Liver (tissue), 9 donors: ENCODE measurements around the gene TMEM108. TPM values are rescaled to one million over a fixed set of nuclear protein-coding genes. Genes with fewer than 3 reads are reported as not detected.

Source experiments
- DNase-seq: peaks from one replicate; pipeline ENCODE4 v3.0.0-alpha.2; 2017; ENCODE audit warnings: low spot score
- H3K27ac ChIP-seq, 2 donors: one replicate each; pipeline ENCODE4 v1.7.0; 2013; ENCODE audit warnings: inconsistent platforms in 2 of 2, low read length in 2 of 2, control low read depth in 1 of 2, low read depth in 1 of 2, mild to moderate bottlenecking in 1 of 2
- H3K27me3 ChIP-seq, 4 donors: one replicate each; pipeline versions ENCODE4 v1.6.1 to v1.7.0; 2013; ENCODE audit warnings: low read length in 3 of 4, inconsistent platforms in 1 of 4, mild to moderate bottlenecking in 1 of 4, moderate library complexity in 1 of 4; ENCODE audit not compliant: control insufficient read depth in 4 of 4, insufficient read depth in 4 of 4
- H3K36me3 ChIP-seq, 4 donors: one replicate each; pipeline versions ENCODE4 v1.6.1 to v1.7.0; 2013; ENCODE audit warnings: low read length in 3 of 4, mild to moderate bottlenecking in 3 of 4, low read depth in 1 of 4, moderate library complexity in 1 of 4; ENCODE audit not compliant: control insufficient read depth in 4 of 4, insufficient read depth in 3 of 4
- H3K4me1 ChIP-seq, 4 donors: one replicate each; pipeline versions ENCODE4 v1.6.1 to v1.7.0; 2013; ENCODE audit warnings: low read length in 3 of 4, mild to moderate bottlenecking in 3 of 4, moderate library complexity in 1 of 4; ENCODE audit not compliant: control insufficient read depth in 4 of 4, insufficient read depth in 4 of 4
- H3K4me3 ChIP-seq, 3 donors: one replicate each; pipeline versions ENCODE4 v1.6.1 to v1.7.0; 2013; ENCODE audit warnings: low read length in 3 of 3, control low read depth in 1 of 3, low read depth in 1 of 3, mild to moderate bottlenecking in 1 of 3
- H3K9ac ChIP-seq, 2 donors: one replicate each; pipeline ENCODE4 v1.7.0; 2013; ENCODE audit warnings: low read length in 2 of 2, mild to moderate bottlenecking in 2 of 2, moderate library complexity in 2 of 2, control low read depth in 1 of 2, low read depth in 1 of 2
- H3K9me3 ChIP-seq, 4 donors: one replicate each; pipeline versions ENCODE4 v1.6.1 to v1.7.0; 2013; ENCODE audit warnings: low read length in 3 of 4; ENCODE audit not compliant: control insufficient read depth in 4 of 4
- ATF3 ChIP-seq: IDR thresholded peaks from 2 replicates; pipeline ENCODE4 v1.6.1; 2016; ENCODE audit warnings: antibody characterized with exemption
- CTCF ChIP-seq: fragments of 150-350 bp; IDR thresholded peaks from 2 replicates; pipeline ENCODE4 v1.5.1; 2017; ENCODE audit warnings: improper control_type of control experiment, low read depth, low read length; ENCODE audit not compliant: missing input control
- EGR1 ChIP-seq, 2 donors: IDR thresholded peaks; 2 replicates each; pipeline ENCODE4 v1.6.1; 2016 to 2018; ENCODE audit warnings: antibody characterized with exemption in 2 of 2, low read depth in 2 of 2
- FOXA1 ChIP-seq: IDR thresholded peaks from 2 replicates; pipeline ENCODE4 v1.6.1; 2016; ENCODE audit warnings: antibody characterized with exemption
- FOXA2 ChIP-seq: IDR thresholded peaks from 2 replicates; pipeline ENCODE4 v1.6.1; 2016; ENCODE audit warnings: antibody characterized with exemption
- GABPA ChIP-seq, 2 donors: IDR thresholded peaks in 1 of 2; conservative IDR thresholded peaks in 1 of 2; 2 replicates each; pipeline ENCODE4 v1.6.1; 2016; ENCODE audit warnings: antibody characterized with exemption in 2 of 2, mild to moderate bottlenecking in 1 of 2, moderate library complexity in 1 of 2
- HNF4A ChIP-seq, 2 donors: conservative IDR thresholded peaks; 2 replicates each; pipeline ENCODE4 v1.6.1; 2016; ENCODE audit warnings: antibody characterized with exemption in 2 of 2, mild to moderate bottlenecking in 2 of 2
- HNF4G ChIP-seq: IDR thresholded peaks from 2 replicates; pipeline ENCODE4 v1.6.1; 2016; ENCODE audit warnings: antibody characterized with exemption
- JUND ChIP-seq, 2 donors: IDR thresholded peaks; 2 replicates each; pipeline ENCODE4 v1.6.1; 2016; ENCODE audit warnings: antibody characterized with exemption in 2 of 2
- MAX ChIP-seq: IDR thresholded peaks from 2 replicates; pipeline ENCODE4 v1.6.1; 2016; ENCODE audit warnings: antibody characterized with exemption
- NR2F2 ChIP-seq: IDR thresholded peaks from 2 replicates; pipeline ENCODE4 v1.6.1; 2016; ENCODE audit warnings: antibody characterized with exemption
- RAD21 ChIP-seq, 2 donors: IDR thresholded peaks; 2 replicates each; pipeline ENCODE4 v1.6.1; 2016; ENCODE audit warnings: antibody characterized with exemption in 2 of 2, mild to moderate bottlenecking in 2 of 2
- REST ChIP-seq: IDR thresholded peaks from 2 replicates; pipeline ENCODE4 v1.6.1; 2016; ENCODE audit warnings: antibody characterized with exemption, mild to moderate bottlenecking
- RXRA ChIP-seq, 2 donors: IDR thresholded peaks; 2 replicates each; pipeline ENCODE4 v1.6.1; 2017 to 2018; ENCODE audit warnings: antibody characterized with exemption in 2 of 2, mild to moderate bottlenecking in 1 of 2
- SP1 ChIP-seq: IDR thresholded peaks from 2 replicates; pipeline ENCODE4 v1.6.1; 2018; ENCODE audit warnings: antibody characterized with exemption, mild to moderate bottlenecking
- TAF1 ChIP-seq: conservative IDR thresholded peaks from 2 replicates; pipeline ENCODE4 v1.6.1; 2016; ENCODE audit warnings: antibody characterized with exemption, mild to moderate bottlenecking
- YY1 ChIP-seq: IDR thresholded peaks from 2 replicates; pipeline ENCODE4 v1.6.1; 2016; ENCODE audit warnings: antibody characterized with exemption, mild to moderate bottlenecking
- ZBTB33 ChIP-seq: IDR thresholded peaks from 2 replicates; pipeline ENCODE4 v1.6.1; 2016; ENCODE audit warnings: antibody characterized with exemption
- WGBS: extraction: QIAGEN DNeasy Blood & Tissue Kit; methylation state at CpG from one replicate; pipeline ENCODE4 v1.1.7; 2013; 5-methylcytosine and 5-hydroxymethylcytosine counted together
- polyA plus RNA-seq, 2 donors: library from polyadenylated mRNA; stranded (reverse) in 1 of 2; unstranded in 1 of 2; fragments of 200-250 nt in 1 of 2; fragments of >200 nt in 1 of 2; fragmentation: Nextera tagmentation in 1 of 2; extraction: Ambion mirVana in 1 of 2; gene quantifications; one replicate each; pipeline versions ENCODE4 v1.2.1 to v1.2.3, GENCODE V29; 2013 to 2015
- total RNA-seq, 2 donors: library from RNA; depleted of rRNA; stranded (reverse); fragments of >200 nt; gene quantifications; one replicate each; pipeline ENCODE4 v1.2.3, GENCODE V29; 2014
- donor health status: healthy.
- donor health status: healthy.
- donor health status: healthy.
- donor health status: healthy.
- donor health status: healthy.

Gene TMEM108
- total and polyA plus RNA-seq, 4 donors = 0.05 to 0.10 TPM; not detected in 2

- TF ChIP-seq FOXA2 = no peak
- TF ChIP-seq EGR1 (IDR thresholded peaks at IDR 0.05; ENCODE audit: low read depth in 2 of 2) = no peak
- TF ChIP-seq YY1 = no peak
- no peak for TF ChIP-seq FOXA1
- TF ChIP-seq HNF4A (conservative IDR thresholded peaks at IDR 0.05) = no peak
- no peak for TF ChIP-seq RXRA (IDR thresholded peaks at IDR 0.05)
- TF ChIP-seq NR2F2 = no peak
- TF ChIP-seq SP1 = no peak
- no peak for TF ChIP-seq GABPA (IDR thresholded peaks at IDR 0.05 in 1 of 2, conservative IDR thresholded peaks at IDR 0.05 in 1 of 2)
- no peak for TF ChIP-seq REST
Observed at GRCh38 chr3:132995971-132996370, 42.2 kb upstream of the TMEM108 start.

GRCh38 chr3:132997404-132998185 is 40.6 kb upstream of the TMEM108 start:
- no peaks in the 10 kb centered on the region for H3K36me3 ChIP-seq
- H3K9ac ChIP-seq = no peak overlapping the region
- DNase-seq = no peak
- H3K4me1 ChIP-seq = no peaks in the 10 kb centered on the region
- TF ChIP-seq FOXA2 (no peak), RAD21 (IDR thresholded peaks at IDR 0.05) (no peak), ATF3 (no peak), NR2F2 (no peak), HNF4A (conservative IDR thresholded peaks at IDR 0.05) (no peak), HNF4G (no peak), RXRA (IDR thresholded peaks at IDR 0.05) (no peak), MAX (no peak), REST (no peak), TAF1 (no peak), ZBTB33 (no peak), CTCF (no peak), JUND (IDR thresholded peaks at IDR 0.05) (no peak), FOXA1 (no peak), EGR1 (IDR thresholded peaks at IDR 0.05; ENCODE audit: low read depth in 2 of 2) (no peak)
- WGBS = 94% methylated on average over 2 of the region's 2 CpGs
- H3K27ac ChIP-seq = no peak overlapping the region
- H3K9me3 ChIP-seq = no peaks in the 10 kb centered on the region
- no peaks in the 10 kb centered on the region for H3K27me3 ChIP-seq
- H3K4me3 ChIP-seq = no peak overlapping the region

More at GRCh38 chr3:132995971-132996370, 42.2 kb upstream of the TMEM108 start:
- H3K27me3 ChIP-seq = no peaks in the 10 kb centered on the region
- H3K27ac ChIP-seq = no peak overlapping the region
- no peak for DNase-seq
- H3K4me3 ChIP-seq = no peak overlapping the region
- H3K36me3 ChIP-seq = no peaks in the 10 kb centered on the region
- 89% methylated on average over 1 of the region's 1 CpG for WGBS
- H3K4me1 ChIP-seq = no peaks in the 10 kb centered on the region
- H3K9ac ChIP-seq = no peak overlapping the region
- H3K9me3 ChIP-seq = no peaks in the 10 kb centered on the region
